ENCODE measurements around the gene PRR5L. TPM values are rescaled to one million over a fixed set of nuclear protein-coding genes. Genes with fewer than 3 reads are reported as not detected.

PRR5L gene
- total RNA-seq, 4 donors from 2014 or later = 8.8 to 29.7 (median 9.4) TPM

- no peak for DNase-seq (ENCODE audit: low spot score in 2 of 2)
- Histone ChIP-seq H3K36me3 (no peaks in the 10 kb centered on the region), H3K9me3 (no peaks in the 10 kb centered on the region), H3K27ac (no peak overlapping the region), H3K4me1 (no peaks in the 10 kb centered on the region), H3K27me3 (no peaks in the 10 kb centered on the region), H3K4me3 (no peak overlapping the region)
- no peak for TF ChIP-seq EP300 (IDR thresholded peaks at IDR 0.05)
- no peak for TF ChIP-seq POLR2A (IDR thresholded peaks at IDR 0.05)
- TF ChIP-seq CTCF (IDR thresholded peaks at IDR 0.05) = no peak
- 92 to 93% methylated on average over 2 of the region's 2 CpGs for WGBS, 2 donors
Measured at GRCh38 chr11:36432093-36432469, 136.0 kb downstream of the PRR5L start.

GRCh38 chr11:36432738-36433137 is 136.7 kb downstream of the PRR5L start:
- Histone ChIP-seq H3K27ac (no peak overlapping the region), H3K9me3 (no peaks in the 10 kb centered on the region), H3K4me3 (no peak overlapping the region), H3K27me3 (no peaks in the 10 kb centered on the region), H3K4me1 (no peaks in the 10 kb centered on the region), H3K36me3 (peaks cover 0 to 5% (median 0%) of the 10 kb centered on the region in 3 donors)
- 84 to 87% methylated on average over 4 of the region's 4 CpGs for WGBS, 2 donors
- no peak for DNase-seq (ENCODE audit: low spot score in 2 of 2)
- no peak for TF ChIP-seq POLR2A (IDR thresholded peaks at IDR 0.05)
- TF ChIP-seq CTCF (IDR thresholded peaks at IDR 0.05) = no peak
- TF ChIP-seq EP300 (IDR thresholded peaks at IDR 0.05) = no peak

GRCh38 chr11:36436064-36436463 is 140.0 kb downstream of the PRR5L start:
- peaks cover 0 to 16% (median 0%) of the 10 kb centered on the region in 3 donors for H3K36me3 ChIP-seq
- no peaks in the 10 kb centered on the region for H3K27me3 ChIP-seq
- no peak overlapping the region for H3K27ac ChIP-seq
- no peak for DNase-seq (ENCODE audit: low spot score in 2 of 2)
- no peak overlapping the region for H3K4me3 ChIP-seq
- TF ChIP-seq CTCF (IDR thresholded peaks at IDR 0.05) = no peak
- TF ChIP-seq EP300 (IDR thresholded peaks at IDR 0.05) = no peak
- TF ChIP-seq POLR2A (IDR thresholded peaks at IDR 0.05) = no peak
- H3K4me1 ChIP-seq = no peaks in the 10 kb centered on the region
- WGBS, 2 donors = 85 to 89% methylated on average over 5 of the region's 5 CpGs
- H3K9me3 ChIP-seq = no peaks in the 10 kb centered on the region

- Histone ChIP-seq H3K36me3 (peaks cover 0 to 21% (median 0%) of the 10 kb centered on the region in 3 donors), H3K4me3 (no peak overlapping the region), H3K4me1 (no peaks in the 10 kb centered on the region), H3K27me3 (no peaks in the 10 kb centered on the region), H3K27ac (no peak overlapping the region), H3K9me3 (peaks cover 0 to 3% (median 0%) of the 10 kb centered on the region in 4 donors)
- TF ChIP-seq POLR2A (IDR thresholded peaks at IDR 0.05) (no peak), EP300 (IDR thresholded peaks at IDR 0.05) (no peak), CTCF (IDR thresholded peaks at IDR 0.05) (no peak)
- no peak for DNase-seq (ENCODE audit: low spot score in 2 of 2)
- 52 to 93% methylated on average over 2 of the region's 2 CpGs for WGBS, 2 donors
Measured at GRCh38 chr11:36436589-36436988, 140.5 kb downstream of the PRR5L start.

GRCh38 chr11:36437413-36437812 is 141.3 kb downstream of the PRR5L start:
- no peak for DNase-seq (ENCODE audit: low spot score in 2 of 2)
- no peak overlapping the region for H3K27ac ChIP-seq
- H3K4me1 ChIP-seq = no peaks in the 10 kb centered on the region
- no peak overlapping the region for H3K4me3 ChIP-seq
- no peaks in the 10 kb centered on the region for H3K27me3 ChIP-seq
- H3K36me3 ChIP-seq = peaks cover 0 to 23% (median 0%) of the 10 kb centered on the region in 3 donors
- WGBS, 2 donors = 94 to 96% methylated on average over 3 of the region's 3 CpGs
- no peak for TF ChIP-seq CTCF (IDR thresholded peaks at IDR 0.05)
- H3K9me3 ChIP-seq = peaks cover 0 to 7% (median 0%) of the 10 kb centered on the region in 4 donors

Measured in tibial nerve (tissue), 4 donors.